GM10266 (cell line): ENCODE results near the gene TNFAIP8.
"Not testable (repeated sequence)": the region's sequence is repeated elsewhere in the genome, so short reads cannot be mapped to it uniquely, and the experiment has no call there.

ENCODE experiments used
- DNase-seq: peaks from one replicate; pipeline ENCODE4 v3.0.0; 2012; ENCODE audit errors: extremely low spot score
- TF ChIP-seq, protein P1 (sequence below): IDR thresholded peaks from 2 replicates; pipeline ENCODE4 v1.5.1; 2012; ENCODE audit warnings: mild to moderate bottlenecking, low read depth; ENCODE audit not compliant: control insufficient read depth, insufficient read depth; ENCODE audit errors: missing control alignments

TNFAIP8 gene

DNA sequence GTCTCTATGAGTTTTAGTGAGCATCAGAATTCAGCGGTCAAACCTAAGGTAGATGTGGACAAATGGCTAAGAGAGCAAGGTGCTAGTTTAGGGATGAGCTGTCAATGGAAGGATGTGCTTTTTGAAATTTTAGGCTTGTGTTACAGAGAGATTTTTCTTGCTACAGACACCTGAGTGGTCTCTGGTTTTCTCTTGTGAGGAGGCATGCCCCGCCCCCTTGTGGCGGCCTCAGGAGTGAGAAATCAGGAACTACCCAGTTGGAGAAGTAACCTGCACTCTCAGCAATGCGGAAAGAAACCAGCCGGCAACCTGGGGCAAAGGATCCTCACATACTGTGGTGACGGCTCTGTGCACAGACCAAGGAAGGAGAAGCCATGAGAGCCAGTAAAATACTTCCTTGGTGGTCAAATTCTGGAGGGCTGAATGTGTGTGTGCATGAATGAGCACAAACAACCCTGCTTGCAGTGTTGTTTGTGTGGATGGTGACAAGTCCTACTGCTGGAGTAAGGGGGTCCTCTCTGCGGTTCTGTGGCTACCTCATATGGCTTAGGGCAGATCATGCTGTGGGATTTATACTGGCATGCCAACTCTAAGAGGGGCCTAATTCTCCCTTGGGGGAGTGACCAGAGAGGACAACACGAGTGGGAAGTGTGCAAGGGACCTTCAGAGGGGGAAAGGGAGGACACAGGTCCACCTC, 79.8 kb downstream of the TNFAIP8 start:
- TF ChIP-seq, protein P1, sequence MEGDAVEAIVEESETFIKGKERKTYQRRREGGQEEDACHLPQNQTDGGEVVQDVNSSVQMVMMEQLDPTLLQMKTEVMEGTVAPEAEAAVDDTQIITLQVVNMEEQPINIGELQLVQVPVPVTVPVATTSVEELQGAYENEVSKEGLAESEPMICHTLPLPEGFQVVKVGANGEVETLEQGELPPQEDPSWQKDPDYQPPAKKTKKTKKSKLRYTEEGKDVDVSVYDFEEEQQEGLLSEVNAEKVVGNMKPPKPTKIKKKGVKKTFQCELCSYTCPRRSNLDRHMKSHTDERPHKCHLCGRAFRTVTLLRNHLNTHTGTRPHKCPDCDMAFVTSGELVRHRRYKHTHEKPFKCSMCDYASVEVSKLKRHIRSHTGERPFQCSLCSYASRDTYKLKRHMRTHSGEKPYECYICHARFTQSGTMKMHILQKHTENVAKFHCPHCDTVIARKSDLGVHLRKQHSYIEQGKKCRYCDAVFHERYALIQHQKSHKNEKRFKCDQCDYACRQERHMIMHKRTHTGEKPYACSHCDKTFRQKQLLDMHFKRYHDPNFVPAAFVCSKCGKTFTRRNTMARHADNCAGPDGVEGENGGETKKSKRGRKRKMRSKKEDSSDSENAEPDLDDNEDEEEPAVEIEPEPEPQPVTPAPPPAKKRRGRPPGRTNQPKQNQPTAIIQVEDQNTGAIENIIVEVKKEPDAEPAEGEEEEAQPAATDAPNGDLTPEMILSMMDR, result peak; percentile 66
- DNase-seq, result peak; percentile 41

DNA sequence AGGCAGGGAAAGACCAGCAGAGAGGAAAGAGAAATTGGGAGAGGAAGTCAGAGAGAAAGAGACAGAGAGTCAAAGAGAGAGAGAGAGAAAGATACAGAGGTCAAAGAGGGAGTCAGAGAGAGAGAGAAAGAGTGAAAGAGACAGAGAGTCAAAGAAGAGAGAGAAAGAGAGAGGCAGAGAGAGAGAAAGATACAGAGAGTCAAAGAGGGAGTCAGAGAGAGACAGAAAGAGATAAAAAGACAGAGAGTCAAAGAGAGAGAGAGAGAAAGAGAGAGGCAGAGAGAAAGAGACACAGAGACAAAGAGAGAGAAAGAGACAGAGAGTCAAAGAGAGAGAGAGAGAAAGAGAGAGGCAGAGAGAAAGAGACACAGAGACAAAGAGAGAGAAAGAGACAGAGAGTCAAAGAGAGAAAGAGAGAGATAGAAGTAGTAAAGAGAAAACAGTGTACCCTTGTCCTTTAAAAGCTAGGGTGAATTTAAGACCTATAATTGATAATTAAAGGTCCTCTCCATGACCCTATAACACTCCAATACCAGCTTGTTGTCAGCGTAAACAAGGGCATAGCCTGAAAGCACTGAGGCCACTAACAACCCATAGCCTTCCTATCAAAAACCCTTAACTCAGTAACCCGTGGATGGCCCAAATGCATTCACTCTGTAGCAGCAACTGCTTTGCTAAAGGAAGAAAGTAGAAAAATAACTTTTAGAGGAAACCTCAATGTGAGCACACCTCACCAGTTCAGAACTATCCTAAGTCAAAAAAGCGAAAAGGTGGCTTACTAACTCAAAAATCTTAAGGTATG, 82.2 kb downstream of the TNFAIP8 start:
- not testable (repeated sequence) for DNase-seq

DNA sequence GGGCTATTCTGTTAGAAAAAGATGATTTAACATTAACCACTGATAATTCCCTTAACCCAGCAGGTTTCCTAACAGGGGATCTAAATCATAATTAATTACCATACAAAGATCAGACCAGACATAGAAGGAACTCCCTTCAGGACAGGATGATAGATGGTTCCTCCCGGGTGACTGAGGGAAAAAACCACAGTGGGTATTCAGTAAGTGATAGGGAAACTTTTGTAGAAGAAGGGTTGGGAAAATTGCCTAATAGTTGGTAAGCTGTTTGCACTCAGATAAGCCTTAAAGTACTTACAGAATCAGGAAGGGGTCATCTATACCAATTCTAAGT, 82.7 kb downstream of the TNFAIP8 start:
- DNase-seq, result not testable (repeated sequence)

DNA sequence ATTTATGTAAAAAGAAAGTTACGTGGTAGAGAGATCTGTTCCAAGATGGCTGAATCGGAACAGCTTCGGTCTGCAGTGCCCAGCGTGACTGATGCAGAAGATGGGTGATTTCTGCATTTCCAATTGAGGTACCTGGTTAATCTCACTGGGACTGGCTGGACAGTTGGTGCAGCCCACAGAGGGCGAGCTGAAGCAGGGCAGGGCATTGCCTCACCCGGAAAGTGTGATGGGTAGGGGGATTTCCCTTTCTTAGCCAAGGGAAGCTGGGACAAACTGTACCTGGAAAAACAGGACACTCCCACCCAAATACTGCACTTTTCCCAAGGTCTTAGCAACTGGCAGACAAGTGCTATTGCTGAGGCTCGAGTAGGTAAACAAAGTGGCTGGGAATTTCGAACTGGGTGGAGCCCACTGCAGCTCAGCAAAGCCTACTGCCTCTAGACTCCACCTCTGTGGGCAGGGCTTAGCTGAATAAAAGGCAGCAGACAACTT, 83.4 kb downstream of the TNFAIP8 start:
- DNase-seq, result no peak
- TF ChIP-seq, protein P1, result no peak

DNA sequence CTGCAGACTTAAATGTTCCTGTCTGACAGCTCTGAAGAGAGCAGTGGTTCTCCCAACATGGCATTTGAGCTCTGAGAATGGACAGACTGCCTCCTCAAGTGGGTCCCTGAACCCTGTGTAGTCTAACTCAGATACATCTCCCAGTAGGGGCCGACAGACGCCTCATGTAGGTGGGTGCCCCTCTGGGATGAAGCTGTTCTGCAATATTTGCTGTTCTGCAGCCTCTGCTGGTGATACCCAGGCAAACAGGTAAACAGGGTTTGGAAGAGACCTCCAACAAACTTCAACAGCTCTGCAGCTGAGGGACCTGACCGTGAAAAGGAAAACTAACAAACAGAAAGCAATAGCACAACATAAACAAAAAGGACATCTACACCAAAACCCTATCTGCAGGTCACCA, 83.8 kb downstream of the TNFAIP8 start:
- DNase-seq, result not testable (repeated sequence)

DNA sequence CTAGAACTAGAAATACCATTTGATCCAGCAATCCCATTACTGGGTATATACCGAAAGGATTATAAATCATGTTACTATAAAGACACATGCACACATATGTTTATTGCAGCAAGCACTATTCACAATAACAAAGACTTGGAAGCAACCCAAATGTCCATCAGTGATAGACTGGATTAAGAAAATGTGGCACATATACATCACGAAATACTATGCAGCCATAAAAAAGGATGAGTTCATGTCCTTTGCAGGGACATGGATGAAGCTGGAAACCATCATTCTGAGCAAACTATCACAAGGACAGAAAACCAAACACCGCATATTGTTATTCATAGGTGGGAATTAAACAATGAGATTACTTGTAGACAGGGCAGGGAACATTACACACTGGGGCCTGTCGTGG, 88.8 kb downstream of the TNFAIP8 start:
- not testable (repeated sequence) for DNase-seq

DNA sequence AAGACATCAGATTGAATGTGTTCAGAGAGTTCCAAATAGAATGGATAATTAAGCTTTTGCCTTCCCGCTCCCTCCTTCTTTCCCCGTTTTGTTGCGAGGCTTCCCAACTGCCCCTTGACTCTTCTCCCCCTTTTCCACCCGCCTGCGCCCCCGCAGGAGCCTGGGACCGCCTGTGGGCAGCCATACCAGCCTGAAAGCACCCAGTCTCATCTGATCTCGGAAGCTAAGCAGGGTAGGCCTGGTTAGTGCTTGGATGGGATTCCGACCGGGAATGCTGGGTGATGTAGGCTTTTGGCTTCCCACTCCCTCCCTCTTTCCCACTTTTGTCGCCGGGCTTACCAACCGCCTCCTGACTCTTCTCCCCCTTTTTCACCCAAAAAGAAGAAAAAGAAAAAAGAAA, 89.7 kb downstream of the TNFAIP8 start:
- DNase-seq, result no peak
- TF ChIP-seq, protein P1, result no peak
